ENCODE measurements around the gene CD40.

DNA sequence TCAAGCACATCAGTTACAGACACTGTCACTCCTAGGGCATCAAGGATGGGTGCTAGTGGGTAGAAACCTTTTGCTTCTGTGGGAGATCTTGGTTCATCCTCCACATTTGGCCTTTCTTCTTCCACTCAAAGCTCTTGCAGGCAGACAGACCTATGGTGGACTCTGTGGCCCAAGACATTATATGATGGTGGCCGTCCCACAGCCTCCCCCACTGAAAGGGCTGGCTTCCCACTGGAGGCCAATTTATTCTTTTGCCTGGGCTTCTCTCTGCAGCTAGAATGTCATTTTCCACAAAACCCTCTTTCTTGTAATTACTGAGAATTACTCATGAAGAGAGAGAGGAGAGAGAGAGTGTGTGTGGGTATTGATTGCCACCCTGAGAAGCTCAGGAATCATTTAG, 43.8 kb downstream of the CD40 start:
- TF ChIP-seq SP1 (IDR thresholded peaks at IDR 0.05; ENCODE audit: low read depth, low read length), result no peak
- TF ChIP-seq TCF7 (IDR thresholded peaks at IDR 0.05; ENCODE audit: borderline replicate concordance), result no peak
- no peak for TF ChIP-seq ZNF592 (IDR thresholded peaks at IDR 0.05)
- no peak for TF ChIP-seq EP300 (IDR thresholded peaks at IDR 0.05; ENCODE audit: borderline replicate concordance in 1 of 2, control insufficient read depth in 1 of 2, low read depth in 2 of 2, low read length in 2 of 2)
- no peak for TF ChIP-seq ATF7 (IDR thresholded peaks at IDR 0.05; ENCODE audit: low read depth)
- no peak for TF ChIP-seq POLR2AphosphoS2 (IDR thresholded peaks at IDR 0.05; ENCODE audit: low read depth, low read length)
- TF ChIP-seq RAD21 (IDR thresholded peaks at IDR 0.05; ENCODE audit: insufficient read depth, low read depth, low read length), result no peak
- TF ChIP-seq, protein P1, sequence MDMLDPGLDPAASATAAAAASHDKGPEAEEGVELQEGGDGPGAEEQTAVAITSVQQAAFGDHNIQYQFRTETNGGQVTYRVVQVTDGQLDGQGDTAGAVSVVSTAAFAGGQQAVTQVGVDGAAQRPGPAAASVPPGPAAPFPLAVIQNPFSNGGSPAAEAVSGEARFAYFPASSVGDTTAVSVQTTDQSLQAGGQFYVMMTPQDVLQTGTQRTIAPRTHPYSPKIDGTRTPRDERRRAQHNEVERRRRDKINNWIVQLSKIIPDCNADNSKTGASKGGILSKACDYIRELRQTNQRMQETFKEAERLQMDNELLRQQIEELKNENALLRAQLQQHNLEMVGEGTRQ (IDR thresholded peaks at IDR 0.05; ENCODE audit: borderline replicate concordance, low read depth, low read length), result no peak
- no peak for TF ChIP-seq CHD2 (IDR thresholded peaks at IDR 0.05; ENCODE audit: borderline replicate concordance, low read depth, low read length)
- TF ChIP-seq CHD4 (IDR thresholded peaks at IDR 0.05), result no peak
- no peak for TF ChIP-seq EZH2 (IDR thresholded peaks at IDR 0.05; ENCODE audit: borderline replicate concordance, control insufficient read depth, low read depth, low read length)

Data from GM12878 (cell line).